ENCODE data around the gene MINDY4.

The MINDY4 gene

DNA sequence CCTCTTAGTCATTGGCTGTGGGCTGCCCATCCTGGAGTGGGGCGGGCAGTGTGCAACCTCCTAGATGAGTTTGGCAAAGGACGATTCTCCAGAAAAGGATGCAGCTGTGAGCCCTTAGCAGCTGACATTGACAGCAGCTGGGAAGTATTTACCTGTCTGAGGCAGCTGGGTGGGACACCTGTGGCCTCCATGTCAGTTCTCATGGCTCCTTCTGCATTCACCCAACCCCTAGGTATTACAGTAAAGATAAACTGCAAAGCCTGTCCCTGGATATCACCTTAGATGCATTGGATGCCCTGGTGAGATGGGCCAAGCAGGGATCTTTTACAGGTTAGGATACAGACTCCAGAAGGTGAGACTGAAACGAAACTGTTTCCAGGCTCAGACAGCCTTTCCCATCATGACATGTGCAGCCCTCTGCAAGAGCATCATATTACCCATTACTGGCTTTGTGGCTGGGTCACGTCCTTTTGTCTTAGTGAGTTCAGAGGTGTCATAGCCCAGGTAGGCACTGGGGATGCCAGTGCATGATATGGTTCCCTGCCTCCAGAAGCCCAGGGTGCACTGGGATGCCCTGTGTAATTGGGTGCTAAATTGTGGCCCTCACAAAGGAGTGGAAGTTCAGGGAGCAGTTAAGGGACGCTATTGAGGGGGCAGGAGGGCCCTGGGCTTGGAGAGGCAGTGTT is 28.9 kb downstream of the MINDY4 start:
- no peak for DNase-seq (ENCODE audit: low read depth in 1 of 2, low spot score in 1 of 2)
- Histone ChIP-seq H3K4me3 (replicated peaks; ENCODE audit: insufficient read depth, low read length) (no peak overlapping the region), H3K27ac (replicated peaks) (no peak overlapping the region), H3K27me3 (ENCODE audit: insufficient read depth, poor library complexity, severe bottlenecking) (no peaks in the 10 kb centered on the region)
- TF ChIP-seq SPI1 (IDR thresholded peaks at IDR 0.05; ENCODE audit: borderline replicate concordance, low read depth) (no peak), POLR2AphosphoS5 (IDR thresholded peaks at IDR 0.05; ENCODE audit: low read depth) (no peak), GABPA (IDR thresholded peaks at IDR 0.05; ENCODE audit: low read depth) (no peak)
- TF ChIP-seq, protein P1, sequence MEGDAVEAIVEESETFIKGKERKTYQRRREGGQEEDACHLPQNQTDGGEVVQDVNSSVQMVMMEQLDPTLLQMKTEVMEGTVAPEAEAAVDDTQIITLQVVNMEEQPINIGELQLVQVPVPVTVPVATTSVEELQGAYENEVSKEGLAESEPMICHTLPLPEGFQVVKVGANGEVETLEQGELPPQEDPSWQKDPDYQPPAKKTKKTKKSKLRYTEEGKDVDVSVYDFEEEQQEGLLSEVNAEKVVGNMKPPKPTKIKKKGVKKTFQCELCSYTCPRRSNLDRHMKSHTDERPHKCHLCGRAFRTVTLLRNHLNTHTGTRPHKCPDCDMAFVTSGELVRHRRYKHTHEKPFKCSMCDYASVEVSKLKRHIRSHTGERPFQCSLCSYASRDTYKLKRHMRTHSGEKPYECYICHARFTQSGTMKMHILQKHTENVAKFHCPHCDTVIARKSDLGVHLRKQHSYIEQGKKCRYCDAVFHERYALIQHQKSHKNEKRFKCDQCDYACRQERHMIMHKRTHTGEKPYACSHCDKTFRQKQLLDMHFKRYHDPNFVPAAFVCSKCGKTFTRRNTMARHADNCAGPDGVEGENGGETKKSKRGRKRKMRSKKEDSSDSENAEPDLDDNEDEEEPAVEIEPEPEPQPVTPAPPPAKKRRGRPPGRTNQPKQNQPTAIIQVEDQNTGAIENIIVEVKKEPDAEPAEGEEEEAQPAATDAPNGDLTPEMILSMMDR (IDR thresholded peaks at IDR 0.05; ENCODE audit: insufficient read depth, low read length) = no peak
- TF ChIP-seq, protein P2, sequence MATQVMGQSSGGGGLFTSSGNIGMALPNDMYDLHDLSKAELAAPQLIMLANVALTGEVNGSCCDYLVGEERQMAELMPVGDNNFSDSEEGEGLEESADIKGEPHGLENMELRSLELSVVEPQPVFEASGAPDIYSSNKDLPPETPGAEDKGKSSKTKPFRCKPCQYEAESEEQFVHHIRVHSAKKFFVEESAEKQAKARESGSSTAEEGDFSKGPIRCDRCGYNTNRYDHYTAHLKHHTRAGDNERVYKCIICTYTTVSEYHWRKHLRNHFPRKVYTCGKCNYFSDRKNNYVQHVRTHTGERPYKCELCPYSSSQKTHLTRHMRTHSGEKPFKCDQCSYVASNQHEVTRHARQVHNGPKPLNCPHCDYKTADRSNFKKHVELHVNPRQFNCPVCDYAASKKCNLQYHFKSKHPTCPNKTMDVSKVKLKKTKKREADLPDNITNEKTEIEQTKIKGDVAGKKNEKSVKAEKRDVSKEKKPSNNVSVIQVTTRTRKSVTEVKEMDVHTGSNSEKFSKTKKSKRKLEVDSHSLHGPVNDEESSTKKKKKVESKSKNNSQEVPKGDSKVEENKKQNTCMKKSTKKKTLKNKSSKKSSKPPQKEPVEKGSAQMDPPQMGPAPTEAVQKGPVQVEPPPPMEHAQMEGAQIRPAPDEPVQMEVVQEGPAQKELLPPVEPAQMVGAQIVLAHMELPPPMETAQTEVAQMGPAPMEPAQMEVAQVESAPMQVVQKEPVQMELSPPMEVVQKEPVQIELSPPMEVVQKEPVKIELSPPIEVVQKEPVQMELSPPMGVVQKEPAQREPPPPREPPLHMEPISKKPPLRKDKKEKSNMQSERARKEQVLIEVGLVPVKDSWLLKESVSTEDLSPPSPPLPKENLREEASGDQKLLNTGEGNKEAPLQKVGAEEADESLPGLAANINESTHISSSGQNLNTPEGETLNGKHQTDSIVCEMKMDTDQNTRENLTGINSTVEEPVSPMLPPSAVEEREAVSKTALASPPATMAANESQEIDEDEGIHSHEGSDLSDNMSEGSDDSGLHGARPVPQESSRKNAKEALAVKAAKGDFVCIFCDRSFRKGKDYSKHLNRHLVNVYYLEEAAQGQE (IDR thresholded peaks at IDR 0.05; ENCODE audit: insufficient replicate concordance, low read depth) = no peak

DNA sequence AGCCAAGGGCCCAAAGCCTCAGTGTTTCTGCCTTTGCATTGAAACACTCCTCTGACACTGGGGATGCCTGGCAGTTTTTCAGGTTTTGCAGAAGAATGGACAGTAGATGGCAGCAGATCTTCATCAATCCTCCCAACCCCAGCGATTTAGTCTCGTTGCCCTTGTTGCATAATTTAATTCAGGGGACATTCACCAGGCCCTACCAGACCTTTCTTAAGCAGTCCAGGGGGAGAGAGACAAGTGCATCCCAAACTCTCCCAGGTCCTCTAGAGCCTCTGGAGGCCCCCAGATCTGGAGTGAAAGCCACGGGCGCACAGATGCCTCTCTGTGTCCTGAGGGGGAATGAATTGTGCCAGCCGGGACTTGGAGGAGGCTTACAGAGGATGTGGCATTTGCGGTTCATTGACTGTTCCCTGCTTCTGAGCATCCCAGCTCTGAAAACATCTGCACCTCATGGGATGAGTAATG is 29.6 kb downstream of the MINDY4 start:
- TF ChIP-seq, protein P1 (IDR thresholded peaks at IDR 0.05; ENCODE audit: insufficient read depth, low read length) = peak; percentile 54
- TF ChIP-seq, protein P2 (IDR thresholded peaks at IDR 0.05; ENCODE audit: insufficient replicate concordance, low read depth) = no peak
- no peak for TF ChIP-seq GABPA (IDR thresholded peaks at IDR 0.05; ENCODE audit: low read depth)
- no peak for TF ChIP-seq POLR2AphosphoS5 (IDR thresholded peaks at IDR 0.05; ENCODE audit: low read depth)
- no peak for TF ChIP-seq SPI1 (IDR thresholded peaks at IDR 0.05; ENCODE audit: borderline replicate concordance, low read depth)
- H3K27ac ChIP-seq (replicated peaks) = no peak overlapping the region
- peak; percentile 37 to 50 for DNase-seq (ENCODE audit: low read depth in 1 of 2, low spot score in 1 of 2)
- no peaks in the 10 kb centered on the region for H3K27me3 ChIP-seq (ENCODE audit: insufficient read depth, poor library complexity, severe bottlenecking)
- no peak overlapping the region for H3K4me3 ChIP-seq (replicated peaks; ENCODE audit: insufficient read depth, low read length)

DNA sequence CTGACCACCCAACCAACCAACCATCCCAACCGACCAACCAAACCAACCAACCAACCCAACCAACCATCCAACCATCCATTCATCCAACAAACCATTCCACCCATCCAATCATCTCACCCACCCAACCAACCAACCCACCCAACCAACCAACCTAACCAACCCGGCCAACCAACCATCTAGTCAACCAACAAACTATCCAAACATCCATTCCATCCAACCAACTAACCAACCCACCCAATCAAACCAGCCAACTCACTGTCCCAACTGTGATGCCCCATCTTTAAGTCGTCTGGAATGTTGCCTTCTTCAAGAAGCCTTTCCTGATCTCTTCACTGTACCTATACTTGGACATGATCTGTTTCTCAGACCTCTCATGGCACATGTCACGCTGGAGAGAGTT is 31.6 kb downstream of the MINDY4 start:
- H3K27me3 ChIP-seq (ENCODE audit: insufficient read depth, poor library complexity, severe bottlenecking) = no peaks in the 10 kb centered on the region
- H3K4me3 ChIP-seq (replicated peaks; ENCODE audit: insufficient read depth, low read length) = no peak overlapping the region
- TF ChIP-seq SPI1 (IDR thresholded peaks at IDR 0.05; ENCODE audit: borderline replicate concordance, low read depth) (no peak), GABPA (IDR thresholded peaks at IDR 0.05; ENCODE audit: low read depth) (no peak), POLR2AphosphoS5 (IDR thresholded peaks at IDR 0.05; ENCODE audit: low read depth) (no peak)
- TF ChIP-seq, protein P1 (IDR thresholded peaks at IDR 0.05; ENCODE audit: insufficient read depth, low read length) = no peak
- TF ChIP-seq, protein P2 (IDR thresholded peaks at IDR 0.05; ENCODE audit: insufficient replicate concordance, low read depth) = no peak
- no peak for DNase-seq (ENCODE audit: low read depth in 1 of 2, low spot score in 1 of 2)
- no peak overlapping the region for H3K27ac ChIP-seq (replicated peaks)

Data from HL-60 (cell line).